Stimulated activated CD8-positive, alpha-beta memory T cell treated with anti-CD3 and anti-CD28 coated beads, Interleukin-15, amount 100 ng/mL, for 48 hours (primary cell): ENCODE measurements around the gene WDCP.
"Not testable (repeated sequence)": the region's sequence is repeated elsewhere in the genome, so short reads cannot be mapped to it uniquely, and the experiment has no call there.

Experiments
- DNase-seq, 2 donors: peaks; one replicate each; pipeline ENCODE4 v3.0.0-alpha.2; 2020; ENCODE audit warnings: low read depth in 2 of 2

Gene WDCP, protein sequence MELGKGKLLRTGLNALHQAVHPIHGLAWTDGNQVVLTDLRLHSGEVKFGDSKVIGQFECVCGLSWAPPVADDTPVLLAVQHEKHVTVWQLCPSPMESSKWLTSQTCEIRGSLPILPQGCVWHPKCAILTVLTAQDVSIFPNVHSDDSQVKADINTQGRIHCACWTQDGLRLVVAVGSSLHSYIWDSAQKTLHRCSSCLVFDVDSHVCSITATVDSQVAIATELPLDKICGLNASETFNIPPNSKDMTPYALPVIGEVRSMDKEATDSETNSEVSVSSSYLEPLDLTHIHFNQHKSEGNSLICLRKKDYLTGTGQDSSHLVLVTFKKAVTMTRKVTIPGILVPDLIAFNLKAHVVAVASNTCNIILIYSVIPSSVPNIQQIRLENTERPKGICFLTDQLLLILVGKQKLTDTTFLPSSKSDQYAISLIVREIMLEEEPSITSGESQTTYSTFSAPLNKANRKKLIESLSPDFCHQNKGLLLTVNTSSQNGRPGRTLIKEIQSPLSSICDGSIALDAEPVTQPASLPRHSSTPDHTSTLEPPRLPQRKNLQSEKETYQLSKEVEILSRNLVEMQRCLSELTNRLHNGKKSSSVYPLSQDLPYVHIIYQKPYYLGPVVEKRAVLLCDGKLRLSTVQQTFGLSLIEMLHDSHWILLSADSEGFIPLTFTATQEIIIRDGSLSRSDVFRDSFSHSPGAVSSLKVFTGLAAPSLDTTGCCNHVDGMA

DNA sequence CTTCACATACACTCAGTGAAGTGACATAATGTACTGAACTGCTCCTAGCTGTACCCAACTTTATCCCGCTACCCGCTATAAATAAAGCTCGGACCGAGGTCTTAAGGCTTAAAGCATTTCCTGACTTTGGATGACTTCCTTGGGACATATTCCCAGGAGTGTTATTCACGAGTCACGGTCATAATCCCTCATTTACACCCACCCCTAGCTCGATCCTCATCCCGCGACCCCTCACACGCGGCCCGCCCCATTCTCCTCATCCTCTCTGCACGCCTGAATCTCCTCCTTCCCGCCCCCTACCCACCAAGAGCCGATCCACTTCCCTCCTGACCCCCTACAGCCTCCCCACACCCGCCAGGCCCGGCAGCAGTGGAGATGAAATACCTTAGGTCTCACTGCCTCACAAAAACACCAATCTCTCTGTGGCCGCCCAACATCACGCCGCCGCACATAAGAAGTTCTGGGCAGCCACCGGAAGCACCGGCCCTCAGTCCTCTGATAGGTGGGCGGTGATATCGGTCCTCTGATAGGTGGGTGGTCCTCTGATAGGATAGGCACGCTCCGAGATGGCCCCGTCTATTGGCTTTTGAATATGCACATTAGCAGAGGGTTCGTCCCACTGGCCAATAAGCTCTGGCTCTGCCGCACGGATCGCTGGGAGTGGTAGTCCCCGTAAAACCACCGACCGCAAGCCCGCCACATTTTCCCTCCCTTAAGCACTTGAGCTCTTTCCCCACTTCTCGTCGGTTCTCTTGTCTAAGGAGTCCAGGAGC is at the start of gene WDCP:
Gene WDCP, minus strand, starts transcription at position 462 of the 773 bp plus-strand sequence. CDS start 7,897 bp downstream, outside the sequence.
- DNase-seq = peak; percentile 93

DNA sequence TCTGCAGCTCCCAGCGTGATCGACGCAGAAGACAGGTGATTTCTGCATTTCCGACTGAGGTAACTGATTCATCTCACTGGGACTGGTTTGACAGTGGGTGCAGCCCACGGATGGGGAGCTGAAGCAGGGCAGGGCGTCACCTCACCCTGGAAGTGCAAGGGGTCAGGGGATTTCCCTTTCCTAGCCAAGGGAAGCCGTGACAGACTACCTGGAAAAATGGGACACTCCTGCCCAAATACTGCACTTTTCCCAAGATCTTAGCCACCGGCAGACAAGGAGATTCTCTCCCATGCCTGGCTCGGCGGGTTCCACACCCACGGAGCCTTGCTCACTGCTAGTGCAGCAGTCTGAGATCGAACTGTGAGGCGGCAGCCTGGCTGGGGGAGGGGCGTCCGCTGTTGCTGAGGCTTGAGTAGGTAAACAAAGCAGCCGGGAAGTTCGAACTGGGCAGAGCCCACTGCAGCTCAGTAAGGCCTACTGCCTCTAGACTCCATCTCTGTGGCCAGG is 48.0 kb upstream of the WDCP start:
- not testable (repeated sequence) for DNase-seq

DNA sequence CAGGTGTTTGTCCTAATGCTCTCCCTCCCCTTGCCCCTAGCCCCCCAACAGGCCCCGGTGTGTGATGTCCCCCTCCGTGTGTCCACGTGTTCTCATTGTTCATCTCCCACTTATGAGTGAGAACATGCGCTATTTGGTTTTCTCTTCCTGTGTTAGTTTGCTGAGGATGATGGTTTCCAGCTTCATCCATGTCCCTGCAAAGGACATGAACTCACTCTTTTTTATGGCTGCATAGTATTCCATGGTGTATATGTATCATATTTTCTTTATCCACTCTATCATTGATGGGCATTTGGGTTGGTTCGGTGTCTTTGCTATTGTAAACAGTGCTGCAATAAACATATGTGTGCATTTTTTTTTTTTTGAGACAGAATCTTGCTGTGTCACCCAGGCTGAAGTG is 46.1 kb upstream of the WDCP start:
- not testable (repeated sequence) for DNase-seq

DNA sequence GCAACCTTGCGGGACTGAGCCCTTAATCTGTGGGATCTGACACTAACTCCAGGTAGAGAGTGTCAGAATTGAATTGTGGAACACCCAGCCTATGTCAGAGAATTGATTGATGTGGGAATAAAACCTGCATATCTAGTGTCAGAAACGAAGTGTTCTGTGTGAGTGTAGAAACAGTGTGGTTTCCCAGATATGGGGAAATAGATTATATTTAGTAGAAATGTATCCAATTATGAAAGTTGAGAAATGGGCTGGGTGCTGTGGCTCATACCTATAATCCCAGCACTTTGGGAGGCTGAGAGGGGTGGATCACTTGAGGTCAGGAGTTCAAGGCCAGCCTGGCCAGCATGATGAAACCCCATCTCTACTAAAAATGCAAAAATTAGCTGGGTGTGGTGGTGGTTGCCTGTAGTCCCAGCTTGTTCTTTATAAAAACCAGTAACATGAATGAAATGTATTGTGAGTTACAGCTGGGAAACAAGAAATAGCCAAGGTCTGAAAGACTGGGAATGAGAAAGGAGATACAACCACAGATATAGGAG is 41.7 kb upstream of the WDCP start:
- DNase-seq = no peak

DNA sequence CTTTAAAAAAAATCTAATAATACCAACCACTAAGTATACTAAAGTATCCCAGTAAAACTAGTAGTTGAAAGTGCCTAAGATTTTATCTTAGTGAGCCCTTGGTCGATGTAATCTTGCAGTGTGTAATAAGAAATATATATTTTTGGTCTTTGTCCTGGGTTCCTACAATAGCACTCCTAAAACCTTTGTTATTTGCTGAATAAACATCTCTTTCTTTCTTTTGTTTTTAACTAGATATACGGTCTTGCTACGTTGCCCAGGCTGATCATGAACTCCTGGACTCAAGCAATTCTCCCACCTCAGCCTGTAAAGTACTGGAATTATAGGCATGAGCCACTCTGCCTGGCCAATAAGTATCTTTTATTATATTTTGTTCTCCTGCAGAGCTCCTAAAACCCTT is 39.8 kb upstream of the WDCP start:
- DNase-seq = no peak

DNA sequence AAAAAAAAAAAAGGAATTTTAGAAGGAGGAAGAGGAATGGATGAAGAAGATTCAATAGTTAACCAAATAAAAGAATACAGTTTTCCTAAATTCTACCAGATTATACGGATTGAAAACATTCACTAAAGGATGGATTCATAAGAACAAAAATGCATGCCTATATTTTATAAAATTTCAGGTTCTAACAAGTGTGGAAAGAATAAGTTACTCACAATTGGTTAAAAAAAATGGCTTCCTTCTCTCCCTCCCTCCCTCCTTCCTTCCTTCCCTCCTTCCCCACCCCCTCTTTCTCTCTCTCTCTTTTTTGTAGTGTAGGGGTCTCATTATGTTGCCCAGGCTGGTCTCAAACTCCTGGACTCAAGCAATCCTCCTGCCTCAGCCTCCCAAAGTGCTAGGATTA is 39.0 kb upstream of the WDCP start:
- DNase-seq = no peak

DNA sequence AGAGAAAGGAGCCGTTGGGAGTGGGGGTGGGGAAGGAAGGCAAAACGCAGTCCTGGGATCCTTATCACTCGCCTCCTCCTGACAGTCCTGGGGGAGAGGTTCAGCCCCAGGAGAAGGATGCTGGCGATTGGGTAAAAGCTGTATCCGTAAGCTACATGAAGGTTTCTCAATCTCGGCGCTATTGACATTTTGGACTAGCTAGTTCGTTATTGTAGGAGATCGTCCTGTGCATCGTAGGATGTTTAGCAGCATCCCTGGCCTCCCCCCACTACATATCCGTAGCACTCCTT is 38.0 kb upstream of the WDCP start:
- DNase-seq = no peak

DNA sequence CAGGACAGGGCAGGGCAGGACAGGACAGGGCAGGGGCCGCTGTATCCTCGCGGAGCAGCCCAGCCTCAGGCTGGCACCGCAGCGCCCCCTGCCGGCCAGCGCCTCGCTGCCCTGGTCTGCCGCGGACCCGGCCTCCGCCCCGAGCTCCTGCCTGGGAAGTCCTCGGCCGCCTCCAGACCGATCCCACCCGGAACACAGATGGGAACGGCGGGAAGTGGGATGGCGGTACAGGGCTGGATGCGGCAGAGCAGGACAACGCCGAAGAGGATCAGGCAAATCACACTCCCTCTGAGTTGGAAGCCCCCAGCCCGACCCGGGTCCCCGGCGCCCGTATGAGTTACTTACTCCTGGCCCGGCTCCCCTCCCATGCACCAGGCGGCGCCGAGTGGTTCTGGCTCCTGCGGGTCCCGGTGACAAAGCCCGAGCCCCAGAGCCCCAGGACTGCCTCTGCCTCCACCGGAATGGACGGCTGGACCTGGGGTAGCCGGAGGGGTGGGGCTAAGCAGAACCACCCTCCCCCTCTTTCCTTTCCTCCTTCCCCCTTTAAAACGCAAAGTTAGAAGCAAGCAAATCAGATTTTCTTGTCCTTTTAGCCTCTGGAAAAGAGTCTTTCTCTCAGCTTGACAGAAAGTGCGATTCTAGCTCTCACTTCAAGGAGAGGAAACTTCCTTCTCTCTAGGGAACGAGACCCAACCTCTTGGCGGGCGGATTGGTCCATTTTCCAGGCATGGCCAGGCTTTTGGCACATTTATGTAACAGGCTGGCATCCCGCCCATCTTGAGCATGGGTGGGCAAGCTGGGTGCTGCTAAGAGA is 37.4 kb upstream of the WDCP start, which contains the start of gene TP53I3:
Gene TP53I3, minus strand, starts transcription at position 449 of the 814 bp plus-strand sequence. CDS start 508 bp downstream, outside the sequence.
- peak; percentile 73 to 74 for DNase-seq

DNA sequence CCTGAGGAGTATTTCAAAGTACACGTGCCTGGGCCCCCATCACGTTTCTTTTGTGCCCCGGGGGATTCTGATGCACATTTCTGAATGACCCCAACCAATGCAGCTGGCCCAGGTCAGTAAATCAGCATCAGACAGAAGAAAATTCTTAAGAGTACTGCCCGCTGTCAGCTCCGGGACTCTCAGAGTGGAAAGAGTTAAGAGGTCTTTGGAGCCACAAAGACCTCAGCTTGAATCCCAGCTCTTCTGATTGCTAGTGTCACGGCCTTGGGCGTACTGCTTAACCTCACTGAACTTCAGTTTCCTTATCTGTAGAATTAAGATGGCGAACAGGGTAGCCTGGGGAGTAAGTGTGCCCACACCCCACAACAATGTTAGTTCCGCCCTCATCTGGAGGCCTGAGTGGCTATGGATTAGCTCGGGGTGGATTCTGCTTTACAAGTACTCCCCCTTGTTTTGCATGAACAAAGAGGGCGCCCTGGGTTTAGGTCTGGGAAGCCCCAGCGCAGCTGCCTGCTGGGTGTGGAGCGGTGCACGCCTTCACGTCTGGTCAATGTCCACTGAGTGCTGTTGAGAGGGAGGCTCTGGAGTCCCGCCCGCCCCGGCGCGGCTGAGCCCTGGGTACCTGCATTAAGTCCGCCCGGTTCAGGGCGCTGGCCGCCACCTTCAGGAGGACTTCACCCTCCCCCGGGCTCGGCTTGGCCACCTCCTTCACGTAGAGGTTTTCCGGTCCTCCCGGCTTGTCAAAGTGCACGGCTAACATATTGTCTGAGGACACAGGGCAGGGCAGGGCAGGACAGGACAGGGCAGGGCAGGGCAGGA is 36.6 kb upstream of the WDCP start:
- peak; percentile 7 to 8 for DNase-seq

DNA sequence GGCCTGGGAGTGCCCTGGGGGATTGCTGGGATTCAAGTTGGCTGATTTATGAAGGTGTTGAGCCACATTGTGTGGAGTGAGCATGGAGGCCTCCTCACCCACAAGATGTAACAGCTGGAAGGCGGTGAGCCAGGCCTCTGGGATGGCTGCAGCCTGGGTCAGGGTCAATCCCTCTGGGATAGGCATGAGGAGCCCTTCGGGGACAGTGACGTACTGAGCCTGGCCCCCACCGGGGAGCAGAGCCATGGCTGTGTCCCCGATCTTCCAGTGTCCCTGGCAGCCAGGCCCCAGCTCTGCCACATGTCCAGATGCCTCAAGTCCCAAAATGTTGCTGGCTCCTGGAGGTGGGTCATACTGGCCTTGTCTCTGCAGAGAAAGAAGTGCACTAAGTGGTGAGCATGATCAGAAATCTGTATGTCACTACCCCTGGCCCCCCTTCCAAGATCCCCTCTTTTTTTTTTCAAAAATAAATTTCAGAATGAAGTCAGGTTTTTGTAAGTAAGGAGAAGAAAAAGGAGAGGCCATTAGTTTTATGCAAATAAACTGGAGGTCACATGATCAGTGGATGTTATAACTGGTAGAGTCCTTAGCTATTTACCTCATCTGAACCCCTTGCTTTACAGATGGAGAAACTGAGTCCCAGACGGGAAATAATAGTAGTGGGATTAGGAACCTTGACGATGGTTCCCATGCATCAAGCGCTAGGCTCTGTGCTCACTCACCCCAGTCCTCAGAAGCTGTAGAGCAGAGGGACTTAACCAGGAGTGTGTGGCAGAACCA is 35.8 kb upstream of the WDCP start:
- no peak for DNase-seq

DNA sequence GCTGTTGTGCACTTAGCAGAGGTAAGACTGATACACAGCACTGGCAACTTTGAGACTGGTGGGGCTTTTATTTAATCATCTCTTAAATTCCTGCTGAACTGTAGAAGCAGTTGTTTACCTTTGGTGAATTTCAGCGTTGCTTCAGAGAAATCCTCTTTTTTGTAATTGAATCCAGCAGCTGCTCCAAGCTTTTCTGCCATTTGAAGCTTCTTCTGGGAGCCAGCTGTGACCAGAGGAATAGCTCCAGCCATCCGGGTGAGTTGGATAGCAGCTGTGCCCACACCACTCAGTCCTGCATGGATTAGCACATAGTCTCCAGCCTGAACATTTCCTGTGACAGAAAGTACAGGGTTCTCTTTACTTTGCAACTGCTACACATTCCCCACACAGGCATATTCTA is 33.5 kb upstream of the WDCP start:
- DNase-seq = no peak

DNA sequence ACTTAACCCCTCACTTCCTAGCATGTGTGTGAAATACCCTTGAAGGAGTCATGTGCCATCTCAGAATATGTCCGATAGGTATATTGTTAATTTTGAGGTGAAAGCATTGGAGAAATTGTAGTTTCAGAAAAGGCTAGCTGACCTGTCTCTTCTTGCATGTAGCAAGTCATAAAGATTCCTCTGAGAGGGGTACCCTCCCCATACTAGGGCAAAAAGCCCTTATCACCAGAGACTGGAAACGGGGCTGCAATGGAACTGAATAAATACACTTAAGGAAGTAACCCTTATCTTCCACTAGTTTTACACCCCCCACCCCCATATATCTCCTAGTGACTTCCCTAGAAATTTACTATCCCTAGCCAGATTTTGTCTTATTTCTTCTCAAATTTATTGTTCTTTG is 30.7 kb upstream of the WDCP start:
- DNase-seq = no peak

DNA sequence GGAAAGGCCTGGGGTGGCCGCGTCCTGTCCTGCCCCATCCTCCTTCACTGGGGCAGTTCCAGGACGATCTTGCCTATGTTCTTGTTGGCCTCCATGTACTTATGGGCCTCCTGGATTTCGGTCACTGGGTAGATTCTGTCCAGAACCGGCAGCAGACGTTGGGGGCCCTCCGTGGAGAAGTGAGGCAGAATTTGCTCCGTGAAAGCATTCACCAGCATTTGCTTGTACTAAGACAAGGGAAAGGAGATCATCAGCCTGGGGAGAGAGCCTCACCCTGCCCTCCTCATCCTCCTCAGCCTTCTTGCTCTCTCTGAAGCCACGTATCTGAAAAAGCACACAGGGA is 30.3 kb upstream of the WDCP start:
- DNase-seq = no peak

DNA sequence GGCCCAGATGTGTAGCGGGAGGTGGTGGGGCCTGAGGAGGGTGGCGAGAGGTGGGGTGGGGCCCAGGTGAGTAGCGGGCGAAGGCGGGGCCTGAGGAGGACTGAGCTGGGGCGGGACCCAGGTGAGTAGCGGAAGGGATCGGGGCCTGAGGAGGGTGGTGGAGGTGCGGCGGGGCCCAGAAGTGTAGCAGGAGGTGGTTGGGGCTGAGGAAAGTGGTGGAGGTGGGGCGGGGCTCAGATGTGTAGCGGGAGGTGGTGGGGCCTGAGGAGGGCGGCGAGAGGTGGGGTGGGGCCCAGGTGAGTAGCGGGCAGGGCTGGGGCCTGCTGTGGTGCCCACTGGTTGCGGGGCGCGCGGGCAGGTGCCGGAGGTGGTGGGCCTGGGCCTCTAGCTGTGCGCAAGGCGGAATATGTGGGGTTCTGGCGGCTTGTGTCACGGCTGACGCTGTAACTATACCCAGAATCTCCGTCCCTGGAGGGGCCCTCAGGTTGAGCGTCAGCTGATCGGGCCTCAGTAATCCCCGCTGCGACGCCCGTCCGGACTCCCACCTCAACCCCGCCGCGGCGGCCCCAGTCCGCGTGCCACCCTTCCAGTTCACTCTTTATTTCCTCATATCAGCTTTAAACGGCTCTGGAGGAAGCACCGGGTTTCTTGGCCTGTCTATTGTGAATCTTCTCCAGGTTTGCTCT is 29.8 kb upstream of the WDCP start:
- DNase-seq = peak in 1 of 2 donors; percentile 8

DNA sequence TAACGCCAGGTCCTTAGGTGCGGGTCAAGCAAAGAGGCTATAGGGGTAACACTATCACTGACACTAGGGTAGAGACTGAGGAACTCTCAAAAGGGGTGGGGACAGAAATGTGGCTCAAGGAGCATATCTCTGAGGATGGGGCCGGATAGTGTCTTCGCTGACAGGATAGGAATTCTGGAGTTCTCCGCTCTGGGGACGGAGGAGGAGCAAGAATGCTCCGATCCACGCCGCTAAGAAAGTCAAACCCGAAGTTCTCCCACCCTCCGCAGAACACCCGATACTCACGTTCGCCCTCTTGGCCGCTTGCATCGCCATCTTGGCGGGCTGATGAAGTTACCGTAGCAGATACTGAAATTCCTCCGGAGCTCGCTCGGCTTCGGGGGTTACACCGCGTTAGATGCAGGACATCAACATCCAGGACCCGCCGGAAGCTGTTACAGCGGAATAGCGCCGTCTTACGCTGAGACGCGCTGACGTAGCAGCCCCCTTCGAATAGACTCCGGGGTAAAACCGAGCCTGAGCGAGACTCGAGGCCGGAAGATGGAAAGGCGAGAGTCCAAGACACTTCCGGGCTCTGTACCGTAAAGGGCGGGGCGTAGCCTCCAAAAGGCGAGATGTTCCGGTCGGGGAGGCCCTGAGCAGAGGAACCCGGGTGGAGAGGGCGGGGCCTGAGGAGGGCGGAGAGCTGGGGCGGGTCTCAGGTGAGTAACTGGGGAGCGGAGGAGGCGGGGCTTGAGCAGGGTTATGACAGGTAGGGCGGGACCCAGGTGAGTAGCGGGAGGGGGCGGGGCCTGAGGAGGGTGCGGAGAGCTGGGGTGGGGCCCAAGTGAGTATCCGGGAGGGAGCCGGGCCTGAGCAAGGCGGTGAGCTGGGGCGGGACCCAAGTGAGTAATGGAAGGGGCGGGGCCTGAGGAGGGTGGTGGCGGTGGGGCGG is 29.0 kb upstream of the WDCP start, which contains the start of gene SF3B6:
Gene SF3B6, minus strand, starts transcription at position 412 of the 934 bp plus-strand sequence. Its CDS starts 97 bp downstream, at position 315.
- DNase-seq = peak; percentile 98 to 99

DNA sequence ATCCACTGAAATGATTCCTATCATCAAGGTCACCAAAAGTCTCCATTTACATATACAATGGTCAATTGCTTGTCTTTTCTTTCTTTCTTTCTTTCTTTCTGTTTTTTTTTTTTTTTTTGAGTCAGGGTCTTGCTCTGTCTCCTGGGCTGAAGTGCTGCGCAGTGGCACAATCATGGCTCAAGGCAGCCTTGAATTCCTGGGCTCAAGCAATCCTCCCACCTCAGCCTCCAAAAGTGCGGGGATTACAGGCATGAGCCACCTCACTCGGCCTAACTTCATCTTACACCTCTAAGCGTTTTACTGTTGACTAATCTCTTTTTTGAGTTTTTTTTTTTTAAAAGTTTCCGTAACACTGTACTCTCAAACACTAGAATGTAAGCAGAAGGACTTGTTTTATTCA is 28.1 kb upstream of the WDCP start:
- DNase-seq = no peak

DNA sequence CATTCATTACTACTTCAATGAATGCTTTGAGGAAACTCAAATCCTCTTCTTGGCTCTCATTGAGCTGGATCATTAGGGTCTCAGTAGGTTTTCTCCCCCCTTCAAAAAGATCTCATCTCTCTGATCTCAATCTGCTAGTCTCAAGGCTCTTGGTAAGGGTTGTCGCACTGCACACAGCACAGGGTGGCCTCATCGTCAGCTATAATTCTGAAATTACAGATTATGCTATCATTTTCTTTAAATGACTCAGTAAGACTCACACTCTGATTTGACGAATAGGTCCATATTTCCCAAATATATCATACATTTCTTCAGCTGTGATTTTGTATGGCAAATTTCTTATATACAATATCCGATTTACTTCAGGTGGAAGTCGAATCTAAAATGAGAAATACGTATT is 26.6 kb upstream of the WDCP start:
- no peak for DNase-seq

DNA sequence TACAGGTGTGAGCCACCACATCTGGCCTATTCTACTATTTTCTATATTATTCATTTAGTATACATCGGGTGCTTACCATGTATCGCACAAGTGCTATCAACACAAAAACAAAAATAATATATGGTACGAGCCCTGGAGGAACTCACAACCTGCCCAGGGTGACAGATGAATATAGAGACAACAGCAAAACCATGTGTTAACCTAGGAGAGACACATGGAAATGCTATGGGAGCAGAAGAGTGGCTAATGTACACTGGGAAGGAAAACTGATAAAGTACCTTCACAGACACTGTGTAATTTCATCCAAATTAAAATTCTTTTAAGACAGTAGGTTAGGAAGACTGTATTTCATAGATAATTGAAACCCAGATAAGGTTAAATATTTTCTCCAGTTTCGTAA is 25.1 kb upstream of the WDCP start:
- DNase-seq = no peak
